ENCODE measurements around the gene DOCK6. TPM values are rescaled to one million over a fixed set of nuclear protein-coding genes. Genes with fewer than 3 reads are reported as not detected.
A peak's percentile ranks its signal among the peaks of the same experiment; 100 is the strongest.

DOCK6 gene
- total and polyA plus RNA-seq, 2 of the 13 experiments (the other 11 are each of a cell fraction or from before 2014, with no cell fraction given) = 5.4 to 38.1 TPM

DNA sequence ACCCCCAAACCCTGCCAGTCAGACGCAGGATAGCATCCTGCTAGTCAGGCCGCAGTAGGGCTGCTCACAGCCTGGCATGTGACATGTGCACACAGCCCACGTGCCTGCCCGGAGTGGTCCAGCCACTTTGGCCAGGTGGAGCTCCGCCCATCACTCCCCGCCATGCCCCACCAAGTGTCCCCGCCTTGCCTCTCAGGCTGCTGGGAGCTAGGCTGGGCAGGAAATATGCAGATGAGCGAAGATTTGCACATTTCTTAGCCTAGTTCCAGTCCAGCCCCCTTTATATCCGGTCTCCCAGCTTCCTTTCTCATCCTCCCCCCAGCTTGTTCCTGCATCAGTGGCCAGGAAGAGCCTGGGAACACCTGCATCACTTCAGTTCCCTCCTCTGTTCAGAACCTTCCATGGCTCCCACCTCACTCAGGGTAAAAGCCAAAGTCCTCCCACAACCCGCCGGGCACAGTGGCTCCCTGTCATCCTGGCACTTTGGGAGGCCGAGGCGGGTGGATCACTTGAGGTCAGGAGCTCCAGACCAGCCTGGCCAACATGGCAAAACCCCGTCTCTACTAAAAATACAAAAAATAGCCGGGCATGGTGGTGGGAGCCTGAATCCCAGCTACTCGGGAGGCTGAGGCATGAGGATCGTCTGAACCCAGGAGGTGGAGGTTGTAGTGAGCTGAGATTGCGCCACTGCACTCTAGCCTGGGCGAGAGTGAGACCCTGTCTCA, 2.3 kb upstream of the DOCK6 start (continued):
- TF ChIP-seq ZNF326 (CRISPR knock-in tag; IDR thresholded peaks at IDR 0.05; ENCODE audit: borderline replicate concordance) (no peak), REPIN1 (CRISPR knock-in tag; IDR thresholded peaks at IDR 0.05; ENCODE audit: borderline replicate concordance, low read depth) (no peak), KMT2B (CRISPR knock-in tag; IDR thresholded peaks at IDR 0.05) (no peak), ZBTB38 (CRISPR knock-in tag; IDR thresholded peaks at IDR 0.05) (peak; percentile 61; the same call in 1 of the 2 replicates), ZNF598 (CRISPR knock-in tag; IDR thresholded peaks at IDR 0.05; ENCODE audit: borderline replicate concordance) (no peak), FOXA3 (CRISPR knock-in tag; IDR thresholded peaks at IDR 0.05) (peak; percentile 36; the same call in 1 of the 2 replicates), ZIK1 (CRISPR knock-in tag; IDR thresholded peaks at IDR 0.05; ENCODE audit: borderline replicate concordance, low read depth) (no peak), THAP11 (CRISPR knock-in tag; IDR thresholded peaks at IDR 0.05) (0 out of 2 replicates have a peak, but pooled peaks have one; percentile 33), NFKB2 (CRISPR knock-in tag; IDR thresholded peaks at IDR 0.05; ENCODE audit: borderline replicate concordance) (peak; percentile 46; the same call in 1 of the 2 replicates), NFIC (IDR thresholded peaks at IDR 0.05; ENCODE audit: low read length) (no peak), ZSCAN25 (CRISPR knock-in tag; IDR thresholded peaks at IDR 0.05) (no peak), MXI1 (IDR thresholded peaks at IDR 0.05; ENCODE audit: borderline replicate concordance, low read depth, low read length) (peak; percentile 52; the same call in 1 of the 3 replicates), ZSCAN21 (CRISPR knock-in tag; IDR thresholded peaks at IDR 0.05; ENCODE audit: borderline replicate concordance) (peak; percentile 31; the same call in 1 of the 2 replicates), NRL (CRISPR knock-in tag; IDR thresholded peaks at IDR 0.05; ENCODE audit: borderline replicate concordance) (peak; percentile 37; the same call in 1 of the 2 replicates), EEA1 (CRISPR knock-in tag; IDR thresholded peaks at IDR 0.05; ENCODE audit: borderline replicate concordance) (0 out of 2 replicates have a peak, but pooled peaks have one; percentile 41), GABPB1 (CRISPR knock-in tag; IDR thresholded peaks at IDR 0.05) (peak; percentile 47; the same call in 1 of the 2 replicates)
- TF ChIP-seq, protein P1, sequence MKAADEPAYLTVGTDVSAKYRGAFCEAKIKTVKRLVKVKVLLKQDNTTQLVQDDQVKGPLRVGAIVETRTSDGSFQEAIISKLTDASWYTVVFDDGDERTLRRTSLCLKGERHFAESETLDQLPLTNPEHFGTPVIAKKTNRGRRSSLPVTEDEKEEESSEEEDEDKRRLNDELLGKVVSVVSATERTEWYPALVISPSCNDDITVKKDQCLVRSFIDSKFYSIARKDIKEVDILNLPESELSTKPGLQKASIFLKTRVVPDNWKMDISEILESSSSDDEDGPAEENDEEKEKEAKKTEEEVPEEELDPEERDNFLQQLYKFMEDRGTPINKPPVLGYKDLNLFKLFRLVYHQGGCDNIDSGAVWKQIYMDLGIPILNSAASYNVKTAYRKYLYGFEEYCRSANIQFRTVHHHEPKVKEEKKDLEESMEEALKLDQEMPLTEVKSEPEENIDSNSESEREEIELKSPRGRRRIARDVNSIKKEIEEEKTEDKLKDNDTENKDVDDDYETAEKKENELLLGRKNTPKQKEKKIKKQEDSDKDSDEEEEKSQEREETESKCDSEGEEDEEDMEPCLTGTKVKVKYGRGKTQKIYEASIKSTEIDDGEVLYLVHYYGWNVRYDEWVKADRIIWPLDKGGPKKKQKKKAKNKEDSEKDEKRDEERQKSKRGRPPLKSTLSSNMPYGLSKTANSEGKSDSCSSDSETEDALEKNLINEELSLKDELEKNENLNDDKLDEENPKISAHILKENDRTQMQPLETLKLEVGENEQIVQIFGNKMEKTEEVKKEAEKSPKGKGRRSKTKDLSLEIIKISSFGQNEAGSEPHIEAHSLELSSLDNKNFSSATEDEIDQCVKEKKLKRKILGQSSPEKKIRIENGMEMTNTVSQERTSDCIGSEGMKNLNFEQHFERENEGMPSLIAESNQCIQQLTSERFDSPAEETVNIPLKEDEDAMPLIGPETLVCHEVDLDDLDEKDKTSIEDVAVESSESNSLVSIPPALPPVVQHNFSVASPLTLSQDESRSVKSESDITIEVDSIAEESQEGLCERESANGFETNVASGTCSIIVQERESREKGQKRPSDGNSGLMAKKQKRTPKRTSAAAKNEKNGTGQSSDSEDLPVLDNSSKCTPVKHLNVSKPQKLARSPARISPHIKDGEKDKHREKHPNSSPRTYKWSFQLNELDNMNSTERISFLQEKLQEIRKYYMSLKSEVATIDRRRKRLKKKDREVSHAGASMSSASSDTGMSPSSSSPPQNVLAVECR (CRISPR knock-in tag; IDR thresholded peaks at IDR 0.05; ENCODE audit: borderline replicate concordance) = peak; percentile 53; the same call in 1 of the 2 replicates
- TF ChIP-seq, protein P2, sequence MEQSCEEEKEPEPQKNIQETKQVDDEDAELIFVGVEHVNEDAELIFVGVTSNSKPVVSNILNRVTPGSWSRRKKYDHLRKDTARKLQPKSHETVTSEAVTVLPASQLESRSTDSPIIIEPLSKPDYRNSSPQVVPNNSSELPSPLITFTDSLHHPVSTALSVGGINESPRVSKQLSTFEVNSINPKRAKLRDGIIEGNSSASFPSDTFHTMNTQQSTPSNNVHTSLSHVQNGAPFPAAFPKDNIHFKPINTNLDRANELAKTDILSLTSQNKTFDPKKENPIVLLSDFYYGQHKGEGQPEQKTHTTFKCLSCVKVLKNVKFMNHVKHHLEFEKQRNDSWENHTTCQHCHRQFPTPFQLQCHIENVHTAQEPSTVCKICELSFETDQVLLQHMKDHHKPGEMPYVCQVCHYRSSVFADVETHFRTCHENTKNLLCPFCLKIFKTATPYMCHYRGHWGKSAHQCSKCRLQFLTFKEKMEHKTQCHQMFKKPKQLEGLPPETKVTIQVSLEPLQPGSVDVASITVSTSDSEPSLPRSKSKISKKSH (CRISPR knock-in tag; IDR thresholded peaks at IDR 0.05; ENCODE audit: borderline replicate concordance) = peak; percentile 37; the same call in 1 of the 2 replicates
- TF ChIP-seq, protein P3, sequence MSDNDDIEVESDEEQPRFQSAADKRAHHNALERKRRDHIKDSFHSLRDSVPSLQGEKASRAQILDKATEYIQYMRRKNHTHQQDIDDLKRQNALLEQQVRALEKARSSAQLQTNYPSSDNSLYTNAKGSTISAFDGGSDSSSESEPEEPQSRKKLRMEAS (IDR thresholded peaks at IDR 0.05) = peak; percentile 89
- TF ChIP-seq, protein P4, sequence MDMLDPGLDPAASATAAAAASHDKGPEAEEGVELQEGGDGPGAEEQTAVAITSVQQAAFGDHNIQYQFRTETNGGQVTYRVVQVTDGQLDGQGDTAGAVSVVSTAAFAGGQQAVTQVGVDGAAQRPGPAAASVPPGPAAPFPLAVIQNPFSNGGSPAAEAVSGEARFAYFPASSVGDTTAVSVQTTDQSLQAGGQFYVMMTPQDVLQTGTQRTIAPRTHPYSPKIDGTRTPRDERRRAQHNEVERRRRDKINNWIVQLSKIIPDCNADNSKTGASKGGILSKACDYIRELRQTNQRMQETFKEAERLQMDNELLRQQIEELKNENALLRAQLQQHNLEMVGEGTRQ (IDR thresholded peaks at IDR 0.05; ENCODE audit: low read depth, low read length) = peak; percentile 45
- TF ChIP-seq, protein P4 (CRISPR knock-in tag; IDR thresholded peaks at IDR 0.05; ENCODE audit: borderline replicate concordance) = peak; percentile 34; the same call in 1 of the 2 replicates

Measured in HepG2 (cell line).